NB4 (cell line): ENCODE results near the gene EPG5.

ENCODE experiments used
- CTCF ChIP-seq: IDR thresholded peaks from one replicate; pipeline ENCODE4 v1.5.1; 2012; ENCODE audit warnings: low read depth, low read length
- MAX ChIP-seq: IDR thresholded peaks from 2 replicates; pipeline ENCODE4 v1.6.1; 2011; ENCODE audit warnings: low read depth, low read length

GRCh38 chr18:45980229-45980628 lies 13.1 kb upstream of the EPG5 start:
- TF ChIP-seq MAX = no peak
- no peak for TF ChIP-seq CTCF
